Measurements from ENCODE around the gene MAML1. TPM values are rescaled to one million over a fixed set of nuclear protein-coding genes. Genes with fewer than 3 reads are reported as not detected.

Gene MAML1
- total RNA-seq, 1 donor from 2014 or later: 11.8 TPM

GRCh38 chr5:179820127-179820482 lies 87.5 kb downstream of the MAML1 start:
- Histone ChIP-seq H3K27me3 (ENCODE audit: low read depth) (no peaks in the 10 kb centered on the region), H3K4me3 (peak overlapping the region; percentile 91), H3K9me3 (replicated peaks) (no peaks in the 10 kb centered on the region), H3K36me3 (peaks cover 33% of the 10 kb centered on the region), H3K4me1 (peaks cover 84% of the 10 kb centered on the region), H3K27ac (replicated peaks) (peak overlapping the region; percentile 98)
- DNase-seq: no peak
- intact Hi-C loops (cut with micrococcal nuclease): no loop called here
- no peak for TF ChIP-seq CTCF (IDR thresholded peaks at IDR 0.05; ENCODE audit: borderline replicate concordance)

- DNase-seq: peak; percentile 87
- TF ChIP-seq CTCF (IDR thresholded peaks at IDR 0.05; ENCODE audit: borderline replicate concordance): peak; percentile 17
- Histone ChIP-seq H3K36me3 (peaks cover 39% of the 10 kb centered on the region), H3K9me3 (replicated peaks) (no peaks in the 10 kb centered on the region), H3K27ac (replicated peaks) (peak within 1 kb of the TSS; percentile 98), H3K4me3 (peak within 1 kb of the TSS; percentile 91), H3K27me3 (ENCODE audit: low read depth) (no peaks in the 10 kb centered on the region), H3K4me1 (peaks cover 90% of the 10 kb centered on the region)
- intact Hi-C loops (cut with micrococcal nuclease): no loop called here
Observed at GRCh38 chr5:179820483-179821297, 88.1 kb downstream of the MAML1 start, which contains the start of gene SQSTM1. Gene SQSTM1, plus strand, starts transcription at chr5:179820905. Its CDS starts 32 bp downstream, at chr5:179820937.

GRCh38 chr5:179821298-179822058 lies 88.9 kb downstream of the MAML1 start:
- Histone ChIP-seq H3K27me3 (ENCODE audit: low read depth) (no peaks in the 10 kb centered on the region), H3K36me3 (peaks cover 47% of the 10 kb centered on the region), H3K4me1 (peaks cover 96% of the 10 kb centered on the region), H3K27ac (replicated peaks) (peak overlapping the region; percentile 98), H3K9me3 (replicated peaks) (no peaks in the 10 kb centered on the region), H3K4me3 (peak overlapping the region; percentile 91)
- intact Hi-C loops (cut with micrococcal nuclease): no loop called here
- DNase-seq: peak; percentile 97
- no peak for TF ChIP-seq CTCF (IDR thresholded peaks at IDR 0.05; ENCODE audit: borderline replicate concordance)

- Histone ChIP-seq H3K27ac (replicated peaks) (peak overlapping the region; percentile 98), H3K4me1 (peaks cover 96% of the 10 kb centered on the region), H3K4me3 (peak overlapping the region; percentile 91), H3K27me3 (ENCODE audit: low read depth) (no peaks in the 10 kb centered on the region), H3K9me3 (replicated peaks) (no peaks in the 10 kb centered on the region), H3K36me3 (peaks cover 53% of the 10 kb centered on the region)
- intact Hi-C loops (cut with micrococcal nuclease): no loop called here
- no peak for DNase-seq
- TF ChIP-seq CTCF (IDR thresholded peaks at IDR 0.05; ENCODE audit: borderline replicate concordance): no peak
Observed at GRCh38 chr5:179822059-179822432, 89.4 kb downstream of the MAML1 start.

- Histone ChIP-seq H3K36me3 (peaks cover 58% of the 10 kb centered on the region), H3K4me3 (peak overlapping the region; percentile 91), H3K27ac (replicated peaks) (peak overlapping the region; percentile 98), H3K4me1 (peaks cover 96% of the 10 kb centered on the region), H3K9me3 (replicated peaks) (no peaks in the 10 kb centered on the region), H3K27me3 (ENCODE audit: low read depth) (no peaks in the 10 kb centered on the region)
- no peak for TF ChIP-seq CTCF (IDR thresholded peaks at IDR 0.05; ENCODE audit: borderline replicate concordance)
- intact Hi-C loops (cut with micrococcal nuclease): no loop called here
- no peak for DNase-seq
Observed at GRCh38 chr5:179822444-179822990, 89.9 kb downstream of the MAML1 start.

Measured in left ventricle myocardium inferior (tissue), 1 donor.